K562 (cell line): ENCODE data around the gene CPED1. TPM values are rescaled to one million over a fixed set of nuclear protein-coding genes. Genes with fewer than 3 reads are reported as not detected.

Source experiments
- ATF2 ChIP-seq: sonication (generic); formaldehyde crosslinking; IDR thresholded peaks from 2 replicates; pipeline ENCODE4 v1.8.1; 2022; ENCODE audit warnings: missing genetic modification reagents
- BCL6 ChIP-seq: fragments of 250-450 bp; sonication (Bioruptor Pico); IDR thresholded peaks from 2 replicates; pipeline ENCODE4 v1.4.0; 2020
- BRD4 ChIP-seq: fragments of 200-600 bp; sonication (generic); IDR thresholded peaks from 2 replicates; pipeline ENCODE4 v1.6.1; 2017; ENCODE audit warnings: inconsistent platforms
- GTF2E2 ChIP-seq: fragments of 200-800 bp; sonication (Bioruptor generic); IDR thresholded peaks from 2 replicates; pipeline ENCODE4 v1.6.1; 2016; ENCODE audit warnings: missing genetic modification characterization, missing compliant biosample characterization
- IRF9 ChIP-seq: fragments of 450-650 bp; IDR thresholded peaks from 2 replicates; pipeline ENCODE4 v1.6.1; 2016; ENCODE audit warnings: missing biosample characterization, missing genetic modification characterization
- KDM1A ChIP-seq, 2 experiments: fragments of 450-650 bp; IDR thresholded peaks; 2 replicates each; pipeline ENCODE4 v1.6.1; 2016; ENCODE audit warnings: mild to moderate bottlenecking in 2 of 2
- LARP7 ChIP-seq: fragments of 450-650 bp; IDR thresholded peaks from 2 replicates; pipeline ENCODE4 v1.6.1; 2016
- NFATC3 ChIP-seq: fragments of 450-650 bp; IDR thresholded peaks from 2 replicates; pipeline ENCODE4 v1.6.1; 2017; ENCODE audit warnings: mild to moderate bottlenecking
- PML ChIP-seq: IDR thresholded peaks from 2 replicates; pipeline ENCODE4 v1.6.1; 2012; ENCODE audit warnings: low read length, inconsistent platforms
- POLR2AphosphoS2 ChIP-seq: IDR thresholded peaks from 2 replicates; pipeline ENCODE4 v1.6.1; 2012; ENCODE audit warnings: low read length, improper control_type of control experiment
- RBM25 ChIP-seq: fragments of 200-400 bp; formaldehyde crosslinking; IDR thresholded peaks from 2 replicates; pipeline ENCODE4 v1.6.1; 2018; ENCODE audit warnings: low read length, low read depth, moderate library complexity; ENCODE audit not compliant: severe bottlenecking
- TBL1XR1 ChIP-seq, 2 experiments: IDR thresholded peaks; 2 replicates each; pipeline ENCODE4 v1.6.1; 2012; ENCODE audit warnings: improper control_type of control experiment in 2 of 2, low read length in 2 of 2, mild to moderate bottlenecking in 1 of 2
- XRCC5 ChIP-seq: fragments of 200-400 bp; formaldehyde crosslinking; IDR thresholded peaks from 2 replicates; pipeline ENCODE4 v1.6.1; 2017; ENCODE audit warnings: low read depth, mild to moderate bottlenecking, low read length
- ZBTB33 ChIP-seq: sonication (generic); formaldehyde crosslinking; IDR thresholded peaks from 2 replicates; pipeline ENCODE4 v1.8.1; 2023; ENCODE audit warnings: mild to moderate bottlenecking, missing genetic modification reagents
- ZBTB9 ChIP-seq: fragments of 450-650 bp; formaldehyde crosslinking; IDR thresholded peaks from 2 replicates; pipeline ENCODE4 v1.4.0; 2020; ENCODE audit warnings: mild to moderate bottlenecking, moderate library complexity
- ZNF174 ChIP-seq: fragments of 250-450 bp; sonication (Bioruptor Pico); IDR thresholded peaks from 2 replicates; pipeline ENCODE4 v1.4.0; 2020; ENCODE audit warnings: mild to moderate bottlenecking
- ZNF175 ChIP-seq: fragments of 200-800 bp; sonication (Bioruptor generic); IDR thresholded peaks from 2 replicates; pipeline ENCODE4 v1.6.1; 2016; ENCODE audit warnings: low read depth, mild to moderate bottlenecking, missing genetic modification characterization, missing compliant biosample characterization
- ZNF398 ChIP-seq: fragments of 250-450 bp; sonication (Bioruptor Pico); IDR thresholded peaks from 2 replicates; pipeline ENCODE4 v1.8.0; 2021; ENCODE audit warnings: moderate library complexity, mild to moderate bottlenecking, inconsistent platforms
- ZNF740 ChIP-seq, 3 experiments: fragments of 200-800 bp in 1 of 3; sonication (Bioruptor generic) in 1 of 3; sonication (generic) in 1 of 3; formaldehyde crosslinking in 1 of 3; IDR thresholded peaks; 2 replicates each; pipeline versions ENCODE4 v1.6.1 to v1.8.0; 2016 to 2022; ENCODE audit warnings: mild to moderate bottlenecking in 2 of 3, missing compliant biosample characterization in 2 of 3, missing genetic modification characterization in 2 of 3, missing genetic modification reagents in 1 of 3
- ZSCAN29 ChIP-seq: fragments of 450-650 bp; IDR thresholded peaks from 2 replicates; pipeline ENCODE4 v1.6.1; 2017
- polyA plus RNA-seq, 8 experiments: library from polyadenylated mRNA; depleted of rRNA in 4 of 8; stranded (reverse) in 5 of 8; unstranded in 3 of 8; fragments of >200 nt; fragmentation: Nextera tagmentation in 2 of 8; fragmentation: Illumina TruSeq in 1 of 8; extraction: Ambion mirVana in 2 of 8; extraction: Trizol in 1 of 8; gene quantifications; 2 replicates each; pipeline versions ENCODE4 v1.2.1 to v1.2.3, GENCODE V29; 2011 to 2014; ENCODE audit warnings: inconsistent platforms in 1 of 8, missing spikeins in 1 of 8
- total RNA-seq, 7 experiments: library from RNA; depleted of rRNA in 6 of 7; stranded (reverse); fragments of >200 nt in 6 of 7; fragmentation: Illumina TruSeq in 2 of 7; extraction: Trizol in 2 of 7; gene quantifications; 2 replicates each; pipeline versions ENCODE4 v1.2.1 to v1.2.3, GENCODE V29; 2011 to 2021; ENCODE audit warnings: low replicate concordance in 1 of 7

The CPED1 gene
- total and polyA plus RNA-seq, 9 of the 15 experiments (the other 6 are each of a cell fraction or from before 2014, with no cell fraction given), result 195 to 393 (median 290) TPM

- TF ChIP-seq IRF9, result 0 out of 2 replicates have a peak, but pooled peaks have one; percentile 13
- no peak for TF ChIP-seq PML
- no peak for TF ChIP-seq TBL1XR1 (IDR thresholded peaks at IDR 0.05; ENCODE audit: low read length in 2 of 2)
- no peak for TF ChIP-seq BRD4
- no peak for TF ChIP-seq ATF2
- no peak for TF ChIP-seq BCL6 (CRISPR knock-in tag)
- no peak for TF ChIP-seq ZNF740 (CRISPR knock-in tag; IDR thresholded peaks at IDR 0.05)
- TF ChIP-seq ZNF740 (tag; IDR thresholded peaks at IDR 0.05), result no peak
- TF ChIP-seq ZBTB9, result no peak
- TF ChIP-seq XRCC5, result no peak
- TF ChIP-seq LARP7, result no peak
- no peak for TF ChIP-seq RBM25
- no peak for TF ChIP-seq ZNF174 (CRISPR knock-in tag)
- TF ChIP-seq GTF2E2, result no peak
- TF ChIP-seq ZSCAN29, result 0 out of 2 replicates have a peak, but pooled peaks have one; percentile 15
- no peak for TF ChIP-seq ZNF175 (CRISPR knock-in tag)
- no peak for TF ChIP-seq NFATC3
- 0 out of 2 replicates have a peak, but pooled peaks have one; percentile 10 for TF ChIP-seq ZBTB33 (CRISPR knock-in tag)
- TF ChIP-seq ZNF398, result no peak
- TF ChIP-seq KDM1A (IDR thresholded peaks at IDR 0.05), result no peak
- TF ChIP-seq POLR2AphosphoS2, result no peak
Observed at GRCh38 chr7:121039510-121039822, 51.0 kb downstream of the CPED1 start (continued).
